Psoas muscle (tissue), 8 donors: ENCODE measurements around the gene TRIM29. TPM values are rescaled to one million over a fixed set of nuclear protein-coding genes. Genes with fewer than 3 reads are reported as not detected.
A peak's percentile ranks its signal among the peaks of the same experiment; 100 is the strongest.
"Not testable (repeated sequence)": the region's sequence is repeated elsewhere in the genome, so short reads cannot be mapped to it uniquely, and the experiment has no call there.

Experiments
- ATAC-seq, 4 donors: fragments of 200-7000 bp; cut with Tn5 transposase; one replicate each; pipeline ENCODE4 v1.9.1; 2020; ENCODE audit warnings: moderate library complexity in 3 of 4, mild to moderate bottlenecking in 2 of 4
- DNase-seq, 2 donors: peaks; one replicate each; pipeline ENCODE4 v3.0.0-alpha.2; 2020
- H3K27ac ChIP-seq: fragments of 200-600 bp; one replicate; pipeline ENCODE4 v1.8.0; 2022
- H3K27me3 ChIP-seq, 3 donors: fragments of 200-600 bp in 1 of 3; one replicate each; pipeline versions ENCODE4 v1.6.1 to v1.8.0; 2013 to 2022; ENCODE audit warnings: low read length in 2 of 3, mild to moderate bottlenecking in 2 of 3, moderate library complexity in 1 of 3; ENCODE audit not compliant: insufficient read depth in 3 of 3
- H3K36me3 ChIP-seq, 2 donors: fragments of 200-600 bp in 1 of 2; one replicate each; pipeline versions ENCODE4 v1.6.1 to v1.8.0; 2013 to 2022; ENCODE audit warnings: low read depth in 1 of 2, mild to moderate bottlenecking in 1 of 2, moderate library complexity in 1 of 2; ENCODE audit not compliant: insufficient read depth in 1 of 2
- H3K4me1 ChIP-seq: fragments of 200-600 bp; one replicate; pipeline ENCODE4 v1.8.0; 2022
- H3K4me3 ChIP-seq: fragments of 200-600 bp; one replicate; pipeline ENCODE4 v1.8.0; 2022; ENCODE audit warnings: mild to moderate bottlenecking
- H3K9me3 ChIP-seq: fragments of 200-600 bp; one replicate; pipeline ENCODE4 v1.8.0; 2022
- CTCF ChIP-seq: fragments of 200-600 bp; IDR thresholded peaks from one replicate; pipeline ENCODE4 v1.8.0; 2022; ENCODE audit warnings: antibody characterized with exemption
- WGBS, 3 donors: extraction: QIAGEN DNeasy Blood & Tissue Kit; methylation state at CpG; one replicate each; pipeline versions ENCODE4 v1.1.6 to v1.1.7; 2013; 5-methylcytosine and 5-hydroxymethylcytosine counted together
- intact Hi-C, 2 donors: fragments of 100-400 bp; cut with DNase I; formaldehyde crosslinking; loops; one replicate each; pipeline versions ENCODE4 v1.11.0 to v1.14.2; 2022
- polyA plus RNA-seq, 3 donors: library from polyadenylated mRNA; stranded (reverse); fragments of 200-250 nt; gene quantifications; one replicate each; pipeline ENCODE4 v1.2.3, GENCODE V29; 2013
- total RNA-seq, 4 donors: library from RNA; stranded (reverse); fragmentation: NEBNext Ultra II Directional in 2 of 4; extraction: Animal tissue kit (Norgen Biotek cat#: 25700) in 2 of 4; gene quantifications; one replicate each; pipeline versions ENCODE4 v1.2.1 to v1.2.4, GENCODE V29; 2021 to 2023
- donor health status: healthy with polysubstance abuse.
- donor health status: DM: no; HTN: no; CAD: no; lungs with moderate emphysema.
- donor health status: Bipolar disorder and iron deficiency.
- donor health status: healthy.
- donor health status: DM: yes; HTN: yes; CAD: no.
- donor health status: DM: no; HTN: no; CAD: no.
- donor health status: DM: no; HTN: no; CAD: no.
- donor health status: DM: yes; HTN: yes; CAD: no.

TRIM29 gene
- total and polyA plus RNA-seq, 7 donors: 0.09 to 0.91 (median 0.37) TPM; not detected in 2

- no peaks in the 10 kb centered on the region for H3K4me1 ChIP-seq
- no peaks in the 10 kb centered on the region for H3K36me3 ChIP-seq
- ATAC-seq: no peak
- peak in 1 of 2 donors; percentile 36 for DNase-seq
- no peaks in the 10 kb centered on the region for H3K27me3 ChIP-seq
- 55 to 68% (median 68%) methylated on average over 7 of the region's 7 CpGs for WGBS, 3 donors
- intact Hi-C loops: no loop called here
- TF ChIP-seq CTCF: no peak
- H3K27ac ChIP-seq: no peak overlapping the region
- H3K9me3 ChIP-seq: no peaks in the 10 kb centered on the region
- H3K4me3 ChIP-seq: no peak overlapping the region
Observed at GRCh38 chr11:120182372-120182771, 44.5 kb upstream of the TRIM29 start.

- ATAC-seq (no peak), DNase-seq (peak in 1 of 2 donors; percentile 22)
- H3K27ac ChIP-seq: no peak overlapping the region
- no peaks in the 10 kb centered on the region for H3K27me3 ChIP-seq
- 83 to 91% (median 89%) methylated on average over 10 of the region's 10 CpGs for WGBS, 3 donors
- no peak overlapping the region for H3K4me3 ChIP-seq
- no peaks in the 10 kb centered on the region for H3K9me3 ChIP-seq
- H3K4me1 ChIP-seq: no peaks in the 10 kb centered on the region
- TF ChIP-seq CTCF: no peak
- intact Hi-C loops: no loop called here
- H3K36me3 ChIP-seq: no peaks in the 10 kb centered on the region
Observed at GRCh38 chr11:120181376-120181975, 43.6 kb upstream of the TRIM29 start.

GRCh38 chr11:120180551-120181232 is 42.8 kb upstream of the TRIM29 start:
- H3K4me1 ChIP-seq: no peaks in the 10 kb centered on the region
- DNase-seq: peak in 1 of 2 donors; percentile 39
- no peak overlapping the region for H3K4me3 ChIP-seq
- H3K36me3 ChIP-seq: no peaks in the 10 kb centered on the region
- no peak overlapping the region for H3K27ac ChIP-seq
- TF ChIP-seq CTCF: no peak
- no peaks in the 10 kb centered on the region for H3K27me3 ChIP-seq
- intact Hi-C loops: no loop called here
- peak in 1 of 4 donors; percentile 24 for ATAC-seq
- no peaks in the 10 kb centered on the region for H3K9me3 ChIP-seq
- 66 to 70% (median 68%) methylated on average over 11 of the region's 11 CpGs for WGBS, 3 donors

DNA sequence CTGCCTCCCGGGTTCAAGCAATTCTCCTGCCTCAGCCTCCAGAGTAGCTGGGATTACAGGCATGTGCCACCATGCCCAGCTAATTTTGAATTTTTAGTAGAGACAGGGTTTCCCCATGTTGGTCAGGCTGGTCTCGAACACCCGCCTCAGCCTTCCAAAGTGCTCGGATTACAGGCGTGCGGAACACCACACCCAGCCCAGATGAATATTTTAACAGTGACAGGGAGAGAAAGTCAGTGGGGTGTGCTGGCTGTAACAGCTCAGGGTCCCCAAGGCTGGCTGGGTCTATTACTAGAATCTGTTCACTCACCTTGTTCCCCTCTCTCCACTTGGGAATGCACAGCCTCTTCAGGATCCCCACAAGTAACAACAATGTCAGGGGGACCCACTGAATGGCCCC is 42.1 kb upstream of the TRIM29 start:
- H3K4me3 ChIP-seq, H3K27ac ChIP-seq, H3K9me3 ChIP-seq, DNase-seq, H3K27me3 ChIP-seq, H3K4me1 ChIP-seq, ATAC-seq, intact Hi-C loops, H3K36me3 ChIP-seq: not testable (repeated sequence)
- 88 to 94% (median 90%) methylated on average over 6 of the region's 6 CpGs for WGBS, 3 donors

GRCh38 chr11:120179057-120179672 is 41.3 kb upstream of the TRIM29 start:
- 76 to 82% (median 80%) methylated on average over 10 of the region's 10 CpGs for WGBS, 3 donors
- ATAC-seq (peak in 2 of 4 donors; percentile 11 to 18), DNase-seq (no peak)
- no peak for TF ChIP-seq CTCF
- Histone ChIP-seq H3K9me3 (no peaks in the 10 kb centered on the region), H3K4me3 (no peak overlapping the region), H3K4me1 (no peaks in the 10 kb centered on the region), H3K27me3 (no peaks in the 10 kb centered on the region), H3K27ac (peak overlapping the region; percentile 18), H3K36me3 (no peaks in the 10 kb centered on the region)
- intact Hi-C loops: no loop called here
